Esophagus muscularis mucosa (tissue), 4 donors: ENCODE results near the gene IRF2BP2.

Experiments used
- CTCF ChIP-seq, 3 experiments: fragments of 200-600 bp in 2 of 3; fragments of 450-650 bp in 1 of 3; sonication (generic) in 2 of 3; IDR thresholded peaks; one replicate each; pipeline ENCODE4 v1.5.1; 2017 to 2019; ENCODE audit warnings: antibody characterized with exemption in 3 of 3, mild to moderate bottlenecking in 2 of 3, moderate library complexity in 1 of 3
- EP300 ChIP-seq: sonication (generic); formaldehyde crosslinking; IDR thresholded peaks from one replicate; pipeline ENCODE4 v1.6.1; 2017; ENCODE audit warnings: antibody characterized with exemption
- POLR2A ChIP-seq: fragments of 450-650 bp; IDR thresholded peaks from one replicate; pipeline ENCODE4 v1.6.1; 2017; ENCODE audit warnings: antibody characterized with exemption, moderate library complexity, mild to moderate bottlenecking, low read depth

- TF ChIP-seq EP300: no peak
- TF ChIP-seq CTCF (IDR thresholded peaks at IDR 0.05): no peak
- no peak for TF ChIP-seq POLR2A
Measured at GRCh38 chr1:234654002-234654733, 44.2 kb upstream of the IRF2BP2 start.
